Thyroid gland (tissue), 4 donors: Measurements from ENCODE around the gene MAN2B1. TPM values are rescaled to one million over a fixed set of nuclear protein-coding genes. Genes with fewer than 3 reads are reported as not detected.

ENCODE experiments used
- DNase-seq, 2 donors: peaks; one replicate each; pipeline ENCODE4 v3.0.0-alpha.2; 2019
- H3K27ac ChIP-seq, 3 donors: fragments of 200-600 bp; sonication (generic); 1 replicate in 2 of 3; 2 replicates in 1 of 3; pipeline ENCODE4 v1.5.1; 2016 to 2019; ENCODE audit warnings: mild to moderate bottlenecking in 1 of 3, moderate library complexity in 1 of 3
- H3K27me3 ChIP-seq: fragments of 200-600 bp; sonication (generic); one replicate; pipeline ENCODE4 v1.5.1; 2019
- H3K36me3 ChIP-seq, 2 donors: fragments of 200-600 bp; sonication (generic); one replicate each; pipeline ENCODE4 v1.5.1; 2016 to 2019
- H3K4me1 ChIP-seq, 2 donors: fragments of 200-600 bp; sonication (generic); one replicate each; pipeline ENCODE4 v1.5.1; 2017 to 2019
- H3K4me3 ChIP-seq, 3 donors: fragments of 200-600 bp; sonication (generic); replicated peaks in 1 of 3; 1 replicate in 2 of 3; 2 replicates in 1 of 3; pipeline ENCODE4 v1.5.1; 2016; ENCODE audit warnings: mild to moderate bottlenecking in 1 of 3
- H3K9me3 ChIP-seq: fragments of 200-600 bp; sonication (generic); one replicate; pipeline ENCODE4 v1.5.1; 2017
- CTCF ChIP-seq, 6 experiments: fragments of 200-600 bp in 3 of 6; fragments of 450-650 bp in 3 of 6; sonication (generic) in 3 of 6; IDR thresholded peaks; one replicate each; pipeline ENCODE4 v1.5.1; 2016 to 2019; ENCODE audit warnings: antibody characterized with exemption in 6 of 6, mild to moderate bottlenecking in 2 of 6, inconsistent platforms in 1 of 6, moderate library complexity in 1 of 6
- POLR2A ChIP-seq, 2 donors: fragments of 450-650 bp; IDR thresholded peaks; one replicate each; pipeline ENCODE4 v1.6.1; 2017; ENCODE audit warnings: antibody characterized with exemption in 2 of 2, mild to moderate bottlenecking in 2 of 2, moderate library complexity in 1 of 2
- WGBS, 2 donors: methylation state at CpG; one replicate each; pipeline ENCODE4 v1.1.5; 2017; 5-methylcytosine and 5-hydroxymethylcytosine counted together
- intact Hi-C: fragments of 100-400 bp; cut with DNase I; formaldehyde crosslinking; loops from one replicate; pipeline ENCODE4 v1.15.1; 2023
- total RNA-seq, 4 donors: library from RNA; depleted of rRNA; stranded (reverse); fragments of >200 nt; gene quantifications; one replicate each; pipeline ENCODE4 v1.2.3, GENCODE V29; 2016

The MAN2B1 gene
- total RNA-seq, 4 donors from 2014 or later: 38.0 to 106 (median 82.5) TPM

GRCh38 chr19:12642506-12642905 lies 24.0 kb downstream of the MAN2B1 start:
- Histone ChIP-seq H3K4me1 (peaks cover 6 to 8% of the 10 kb centered on the region in 2 donors), H3K4me3 (no peak overlapping the region), H3K36me3 (no peaks in the 10 kb centered on the region), H3K27ac (no peak overlapping the region), H3K9me3 (no peaks in the 10 kb centered on the region), H3K27me3 (no peaks in the 10 kb centered on the region)
- TF ChIP-seq CTCF (IDR thresholded peaks at IDR 0.05) (no peak), POLR2A (IDR thresholded peaks at IDR 0.05) (no peak)
- WGBS, 2 donors: 90 to 92% methylated on average over 19 to 25 of the region's 26 CpGs
- intact Hi-C loops: no loop called here
- DNase-seq: no peak

DNA sequence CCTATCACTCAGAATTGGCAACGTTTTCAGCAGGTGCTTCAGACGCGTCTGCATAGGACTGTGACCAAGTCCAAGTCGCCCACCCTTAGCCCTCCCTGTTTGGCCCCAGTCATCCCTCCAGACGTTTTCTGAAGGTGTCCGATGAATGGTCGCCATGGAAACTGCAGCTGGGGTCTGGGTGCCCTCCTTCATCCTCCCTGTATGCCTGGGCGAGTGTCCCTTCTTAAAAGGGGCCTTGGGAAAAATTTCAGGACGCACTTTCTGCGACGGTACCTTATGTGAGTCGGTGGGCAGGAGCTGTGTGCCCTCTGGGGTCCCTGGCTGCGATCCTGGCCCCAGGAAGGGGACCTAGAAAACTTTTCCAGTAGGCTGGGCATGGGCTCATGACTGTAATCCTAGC lies 25.1 kb downstream of the MAN2B1 start:
- no peaks in the 10 kb centered on the region for H3K36me3 ChIP-seq
- TF ChIP-seq POLR2A (IDR thresholded peaks at IDR 0.05) (no peak), CTCF (IDR thresholded peaks at IDR 0.05) (no peak)
- 77 to 78% methylated on average over 13 of the region's 13 CpGs for WGBS, 2 donors
- no peak for DNase-seq
- no peaks in the 10 kb centered on the region for H3K27me3 ChIP-seq
- intact Hi-C loops: no loop called here
- H3K4me3 ChIP-seq: no peak overlapping the region
- no peak overlapping the region for H3K27ac ChIP-seq
- H3K9me3 ChIP-seq: no peaks in the 10 kb centered on the region
- H3K4me1 ChIP-seq: peaks cover 4% of the 10 kb centered on the region in 2 donors

- DNase-seq: peak; percentile 82 to 88
- Histone ChIP-seq H3K4me3 (peak overlapping the region in 1 of 3 donors; percentile 0), H3K27ac (peak overlapping the region in 1 of 3 donors; percentile 10), H3K9me3 (no peaks in the 10 kb centered on the region), H3K4me1 (peaks cover 4% of the 10 kb centered on the region in 2 donors), H3K36me3 (no peaks in the 10 kb centered on the region), H3K27me3 (no peaks in the 10 kb centered on the region)
- 7 to 13% methylated on average over 21 to 27 of the region's 39 CpGs for WGBS, 2 donors
- TF ChIP-seq CTCF (IDR thresholded peaks at IDR 0.05): peak; percentile 62 to 86 (median 74)
- TF ChIP-seq POLR2A (IDR thresholded peaks at IDR 0.05): no peak
- intact Hi-C loops: no loop called here
Measured at GRCh38 chr19:12639901-12640613, 26.5 kb downstream of the MAN2B1 start.

DNA sequence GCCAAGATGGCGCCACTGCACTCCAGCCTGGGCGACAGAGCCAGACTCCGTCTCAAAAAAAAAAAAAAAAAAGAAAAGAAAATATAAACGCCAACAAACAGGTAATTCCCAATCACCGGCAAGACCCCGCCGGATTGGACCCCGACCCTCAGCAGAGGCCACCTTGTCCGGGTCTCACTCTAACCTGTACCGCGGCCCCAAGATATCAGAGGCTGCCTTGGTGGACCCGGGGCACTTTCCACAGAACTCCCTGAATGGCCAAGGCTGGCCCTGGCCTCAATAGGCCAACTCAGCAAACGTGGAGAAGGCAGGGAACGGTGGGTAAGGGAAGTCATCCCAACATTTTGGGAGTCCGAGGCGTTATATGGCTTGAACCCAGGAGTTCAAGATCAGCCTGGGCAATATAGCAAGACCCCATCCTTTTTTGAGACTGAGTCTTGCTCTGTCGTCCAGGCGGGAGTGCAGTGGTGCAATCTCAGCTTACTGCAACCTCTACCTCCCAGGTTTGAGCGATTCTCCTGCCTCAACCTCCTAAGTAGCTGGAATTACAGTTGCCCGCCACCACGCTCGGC lies 27.8 kb downstream of the MAN2B1 start:
- intact Hi-C loops: no loop called here
- H3K27me3 ChIP-seq: no peaks in the 10 kb centered on the region
- 96 to 97% methylated on average over 22 of the region's 22 CpGs for WGBS, 2 donors
- H3K36me3 ChIP-seq: no peaks in the 10 kb centered on the region
- no peak overlapping the region for H3K27ac ChIP-seq
- TF ChIP-seq POLR2A (IDR thresholded peaks at IDR 0.05): no peak
- no peak for TF ChIP-seq CTCF (IDR thresholded peaks at IDR 0.05)
- no peak for DNase-seq
- H3K4me1 ChIP-seq: peaks cover 4% of the 10 kb centered on the region in 2 donors
- H3K4me3 ChIP-seq: no peak overlapping the region
- H3K9me3 ChIP-seq: no peaks in the 10 kb centered on the region

GRCh38 chr19:12636631-12637030 lies 29.9 kb downstream of the MAN2B1 start:
- intact Hi-C loops: no loop called here
- no peak for TF ChIP-seq POLR2A (IDR thresholded peaks at IDR 0.05)
- no peak for TF ChIP-seq CTCF (IDR thresholded peaks at IDR 0.05)
- Histone ChIP-seq H3K4me1 (peaks cover 4% of the 10 kb centered on the region in 2 donors), H3K36me3 (peaks cover 0 to 5% of the 10 kb centered on the region in 2 donors), H3K9me3 (no peaks in the 10 kb centered on the region), H3K27me3 (no peaks in the 10 kb centered on the region), H3K4me3 (no peak overlapping the region), H3K27ac (no peak overlapping the region)
- WGBS, 2 donors: 75 to 78% methylated on average over 13 of the region's 13 CpGs
- peak in 1 of 2 donors; percentile 29 for DNase-seq
